Breast epithelium (tissue), 4 donors: ENCODE data around the gene GPR35. TPM values are rescaled to one million over a fixed set of nuclear protein-coding genes. Genes with fewer than 3 reads are reported as not detected.
A peak's percentile ranks its signal among the peaks of the same experiment; 100 is the strongest.

Source experiments
- DNase-seq, 2 donors: peaks; one replicate each; pipeline ENCODE4 v3.0.0-alpha.2; 2019; ENCODE audit warnings: low spot score in 2 of 2
- H3K27ac ChIP-seq, 2 donors: fragments of 200-600 bp; sonication (generic) in 1 of 2; one replicate each; pipeline ENCODE4 v1.5.1; 2016 to 2019; ENCODE audit warnings: mild to moderate bottlenecking in 1 of 2
- H3K27me3 ChIP-seq, 2 donors: fragments of 200-600 bp; sonication (generic) in 1 of 2; one replicate each; pipeline versions ENCODE4 v1.5.1 to v1.6.0; 2017 to 2019; ENCODE audit warnings: control low read depth in 1 of 2, mild to moderate bottlenecking in 1 of 2
- H3K36me3 ChIP-seq: fragments of 200-600 bp; one replicate; pipeline ENCODE4 v1.5.1; 2019
- H3K4me1 ChIP-seq, 2 donors: fragments of 200-600 bp; sonication (generic); one replicate each; pipeline ENCODE4 v1.5.1; 2016 to 2019; ENCODE audit warnings: control low read depth in 1 of 2
- H3K4me3 ChIP-seq, 3 donors: fragments of 200-600 bp; sonication (generic); 1 replicate in 2 of 3; 2 replicates in 1 of 3; pipeline ENCODE4 v1.5.1; 2016 to 2019; ENCODE audit warnings: mild to moderate bottlenecking in 3 of 3, moderate library complexity in 2 of 3
- H3K9me3 ChIP-seq, 2 donors: fragments of 200-600 bp; sonication (generic) in 1 of 2; one replicate each; pipeline ENCODE4 v1.5.1; 2016 to 2019; ENCODE audit warnings: control low read depth in 1 of 2
- CTCF ChIP-seq, 3 donors: fragments of 450-650 bp; IDR thresholded peaks; one replicate each; pipeline ENCODE4 v1.5.1; 2016 to 2017; ENCODE audit warnings: antibody characterized with exemption in 3 of 3, mild to moderate bottlenecking in 3 of 3, moderate library complexity in 3 of 3
- POLR2A ChIP-seq: fragments of 450-650 bp; IDR thresholded peaks from one replicate; pipeline ENCODE4 v1.6.1; 2016; ENCODE audit warnings: antibody characterized with exemption, mild to moderate bottlenecking, moderate library complexity
- POLR2AphosphoS5 ChIP-seq, 3 donors: sonication (generic); formaldehyde crosslinking; IDR thresholded peaks; one replicate each; pipeline ENCODE4 v1.6.1; 2017; ENCODE audit warnings: antibody characterized with exemption in 3 of 3
- intact Hi-C: fragments of 100-400 bp; cut with DNase I; formaldehyde crosslinking; loops from one replicate; pipeline ENCODE4 v1.15.1; 2023; ENCODE audit warnings: low total_unique reads
- total RNA-seq, 3 donors: library from RNA; depleted of rRNA; stranded (reverse); fragments of >200 nt; gene quantifications; one replicate each; pipeline ENCODE4 v1.1.0, GENCODE V29; 2016

The GPR35 gene
- total RNA-seq, 3 donors from 2014 or later, result 1.6 to 4.7 (median 2.6) TPM

GRCh38 chr2:240642806-240643092 is 17.5 kb downstream of the GPR35 start:
- peaks cover 0 to 50% of the 10 kb centered on the region in 2 donors for H3K27me3 ChIP-seq
- DNase-seq, result peak in 1 of 2 donors; percentile 6

GRCh38 chr2:240643093-240643810 is 18.0 kb downstream of the GPR35 start:
- Histone ChIP-seq H3K27ac (no peak overlapping the region), H3K9me3 (no peaks in the 10 kb centered on the region), H3K4me1 (no peaks in the 10 kb centered on the region), H3K4me3 (no peak overlapping the region), H3K36me3 (no peaks in the 10 kb centered on the region), H3K27me3 (peaks cover 0 to 55% of the 10 kb centered on the region in 2 donors)
- TF ChIP-seq CTCF (IDR thresholded peaks at IDR 0.05) (no peak), POLR2AphosphoS5 (IDR thresholded peaks at IDR 0.05) (no peak), POLR2A (no peak)
- intact Hi-C loops, result no loop called here
- peak in 1 of 2 donors; percentile 5 for DNase-seq

More at GRCh38 chr2:240642806-240643092, 17.5 kb downstream of the GPR35 start:
- intact Hi-C loops, result no loop called here
- no peaks in the 10 kb centered on the region for H3K4me1 ChIP-seq
- no peak overlapping the region for H3K27ac ChIP-seq
- no peak overlapping the region for H3K4me3 ChIP-seq
- TF ChIP-seq POLR2A (no peak), POLR2AphosphoS5 (IDR thresholded peaks at IDR 0.05) (no peak), CTCF (IDR thresholded peaks at IDR 0.05) (no peak)
- H3K9me3 ChIP-seq, result no peaks in the 10 kb centered on the region
- no peaks in the 10 kb centered on the region for H3K36me3 ChIP-seq

- peaks cover 0 to 59% of the 10 kb centered on the region in 2 donors for H3K27me3 ChIP-seq
Measured at GRCh38 chr2:240643811-240644150, 18.5 kb downstream of the GPR35 start.

GRCh38 chr2:240644171-240644651 is 18.9 kb downstream of the GPR35 start:
- Histone ChIP-seq H3K4me3 (no peak overlapping the region), H3K27ac (no peak overlapping the region), H3K9me3 (no peaks in the 10 kb centered on the region), H3K27me3 (peaks cover 0 to 59% of the 10 kb centered on the region in 2 donors), H3K36me3 (no peaks in the 10 kb centered on the region), H3K4me1 (no peaks in the 10 kb centered on the region)
- TF ChIP-seq POLR2A (no peak), CTCF (IDR thresholded peaks at IDR 0.05) (no peak), POLR2AphosphoS5 (IDR thresholded peaks at IDR 0.05) (no peak)
- peak in 1 of 2 donors; percentile 10 for DNase-seq
- intact Hi-C loops, result no loop called here

More at GRCh38 chr2:240643811-240644150, 18.5 kb downstream of the GPR35 start:
- intact Hi-C loops, result no loop called here
- Histone ChIP-seq H3K4me1 (no peaks in the 10 kb centered on the region), H3K27ac (no peak overlapping the region), H3K36me3 (no peaks in the 10 kb centered on the region), H3K4me3 (no peak overlapping the region), H3K9me3 (no peaks in the 10 kb centered on the region)
- DNase-seq, result no peak
- TF ChIP-seq POLR2A (no peak), CTCF (IDR thresholded peaks at IDR 0.05) (no peak), POLR2AphosphoS5 (IDR thresholded peaks at IDR 0.05) (no peak)

- no peaks in the 10 kb centered on the region for H3K4me1 ChIP-seq
- H3K36me3 ChIP-seq, result no peaks in the 10 kb centered on the region
- peaks cover 0 to 59% of the 10 kb centered on the region in 2 donors for H3K27me3 ChIP-seq
- no peak for DNase-seq
- no peak overlapping the region for H3K27ac ChIP-seq
- H3K4me3 ChIP-seq, result no peak overlapping the region
- no peaks in the 10 kb centered on the region for H3K9me3 ChIP-seq
- intact Hi-C loops, result no loop called here
- no peak for TF ChIP-seq CTCF (IDR thresholded peaks at IDR 0.05)
- no peak for TF ChIP-seq POLR2AphosphoS5 (IDR thresholded peaks at IDR 0.05)
- TF ChIP-seq POLR2A, result no peak
Measured at GRCh38 chr2:240644859-240645301, 19.6 kb downstream of the GPR35 start.
